Mucosa of descending colon (tissue), 3 donors: ENCODE measurements around the gene ACYP1. TPM values are rescaled to one million over a fixed set of nuclear protein-coding genes. Genes with fewer than 3 reads are reported as not detected.

ENCODE experiments used
- ATAC-seq: fragments of 200-7000 bp; cut with Tn5 transposase; one replicate; pipeline ENCODE4 v1.9.1; 2020; ENCODE audit warnings: mild to moderate bottlenecking, moderate library complexity
- DNase-seq, 3 donors: peaks; one replicate each; pipeline ENCODE4 v3.0.0-alpha.2; 2020
- H3K36me3 ChIP-seq: fragments of 200-600 bp; one replicate; pipeline ENCODE4 v1.8.0; 2021; ENCODE audit warnings: low read depth, mild to moderate bottlenecking
- H3K4me1 ChIP-seq: fragments of 200-600 bp; one replicate; pipeline ENCODE4 v1.8.0; 2021; ENCODE audit warnings: low read depth, mild to moderate bottlenecking
- H3K4me3 ChIP-seq: fragments of 200-600 bp; one replicate; pipeline ENCODE4 v1.8.0; 2021; ENCODE audit warnings: mild to moderate bottlenecking
- H3K9me3 ChIP-seq: fragments of 200-600 bp; one replicate; pipeline ENCODE4 v1.8.0; 2021; ENCODE audit warnings: mild to moderate bottlenecking
- intact Hi-C, 2 donors: fragments of 100-400 bp; cut with DNase I in 1 of 2; cut with micrococcal nuclease in 1 of 2; formaldehyde crosslinking; loops; one replicate each; pipeline versions ENCODE4 v1.11.0 to v1.11.1; 2022; cut with DNase I, micrococcal nuclease
- total RNA-seq, 3 donors: library from RNA; stranded (reverse); fragmentation: NEBNext Ultra II Directional in 2 of 3; extraction: Animal tissue kit (Norgen Biotek cat#: 25700) in 2 of 3; gene quantifications; one replicate each; pipeline versions ENCODE4 v1.2.1 to v1.2.4, GENCODE V29; 2021 to 2023
- TF ChIP-seq, protein P1 (sequence below): fragments of 200-600 bp; IDR thresholded peaks from one replicate; pipeline ENCODE4 v1.8.0; 2022; ENCODE audit warnings: antibody characterized with exemption, mild to moderate bottlenecking
- donor health status: DM: no; HTN: no; CAD: no; lungs with moderate emphysema.
- donor health status: DM: no; HTN: no; CAD: no.
- donor health status: DM: no; HTN: yes; CAD: no.

ACYP1 gene
- total RNA-seq, 3 donors from 2014 or later: 18.5 to 26.5 (median 20.3) TPM

DNA sequence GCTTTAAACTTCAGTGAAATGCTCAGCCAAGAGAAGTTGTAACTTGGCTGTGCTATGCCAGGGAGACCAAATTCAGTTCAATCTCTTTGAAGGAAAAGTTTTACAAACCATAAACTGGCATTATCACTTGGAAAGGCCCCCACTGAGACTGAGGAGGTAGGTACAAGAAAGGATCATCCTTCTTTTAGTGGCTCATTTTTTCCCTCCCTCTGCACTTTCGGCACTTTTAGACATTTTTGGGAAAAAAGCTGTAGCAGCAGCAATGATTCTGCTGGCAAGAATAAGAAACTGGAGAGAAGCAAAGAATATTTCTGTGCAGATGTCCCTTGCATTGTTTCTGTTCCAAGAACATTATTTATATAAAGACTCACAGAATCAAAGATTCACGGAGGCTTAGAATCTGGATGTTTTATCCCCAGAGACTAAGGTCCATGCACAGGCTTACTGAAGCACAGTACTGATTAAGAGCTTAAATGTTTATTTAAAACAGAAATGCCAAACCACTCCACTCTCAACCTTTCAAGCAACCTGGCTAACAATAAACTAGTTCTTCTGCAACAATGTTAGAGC lies 17.9 kb upstream of the ACYP1 start:
- ATAC-seq (no peak), DNase-seq (no peak)
- intact Hi-C loops: no loop called here
- no peaks in the 10 kb centered on the region for H3K9me3 ChIP-seq
- H3K36me3 ChIP-seq: peaks cover 1% of the 10 kb centered on the region
- TF ChIP-seq, protein P1, sequence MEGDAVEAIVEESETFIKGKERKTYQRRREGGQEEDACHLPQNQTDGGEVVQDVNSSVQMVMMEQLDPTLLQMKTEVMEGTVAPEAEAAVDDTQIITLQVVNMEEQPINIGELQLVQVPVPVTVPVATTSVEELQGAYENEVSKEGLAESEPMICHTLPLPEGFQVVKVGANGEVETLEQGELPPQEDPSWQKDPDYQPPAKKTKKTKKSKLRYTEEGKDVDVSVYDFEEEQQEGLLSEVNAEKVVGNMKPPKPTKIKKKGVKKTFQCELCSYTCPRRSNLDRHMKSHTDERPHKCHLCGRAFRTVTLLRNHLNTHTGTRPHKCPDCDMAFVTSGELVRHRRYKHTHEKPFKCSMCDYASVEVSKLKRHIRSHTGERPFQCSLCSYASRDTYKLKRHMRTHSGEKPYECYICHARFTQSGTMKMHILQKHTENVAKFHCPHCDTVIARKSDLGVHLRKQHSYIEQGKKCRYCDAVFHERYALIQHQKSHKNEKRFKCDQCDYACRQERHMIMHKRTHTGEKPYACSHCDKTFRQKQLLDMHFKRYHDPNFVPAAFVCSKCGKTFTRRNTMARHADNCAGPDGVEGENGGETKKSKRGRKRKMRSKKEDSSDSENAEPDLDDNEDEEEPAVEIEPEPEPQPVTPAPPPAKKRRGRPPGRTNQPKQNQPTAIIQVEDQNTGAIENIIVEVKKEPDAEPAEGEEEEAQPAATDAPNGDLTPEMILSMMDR: no peak
- H3K4me3 ChIP-seq: no peak overlapping the region
- no peaks in the 10 kb centered on the region for H3K4me1 ChIP-seq

GRCh38 chr14:75079521-75079920 lies 15.7 kb upstream of the ACYP1 start:
- TF ChIP-seq, protein P1: no peak
- Histone ChIP-seq H3K4me3 (no peak overlapping the region), H3K4me1 (no peaks in the 10 kb centered on the region), H3K36me3 (no peaks in the 10 kb centered on the region), H3K9me3 (no peaks in the 10 kb centered on the region)
- intact Hi-C loops: no loop called here
- no peak for ATAC-seq
- DNase-seq: no peak

GRCh38 chr14:75077794-75078193 lies 14.0 kb upstream of the ACYP1 start:
- ATAC-seq: no peak
- no peaks in the 10 kb centered on the region for H3K36me3 ChIP-seq
- no peak for DNase-seq
- no peaks in the 10 kb centered on the region for H3K4me1 ChIP-seq
- H3K9me3 ChIP-seq: no peaks in the 10 kb centered on the region
- intact Hi-C loops: no loop called here
- no peak overlapping the region for H3K4me3 ChIP-seq
- TF ChIP-seq, protein P1: no peak

DNA sequence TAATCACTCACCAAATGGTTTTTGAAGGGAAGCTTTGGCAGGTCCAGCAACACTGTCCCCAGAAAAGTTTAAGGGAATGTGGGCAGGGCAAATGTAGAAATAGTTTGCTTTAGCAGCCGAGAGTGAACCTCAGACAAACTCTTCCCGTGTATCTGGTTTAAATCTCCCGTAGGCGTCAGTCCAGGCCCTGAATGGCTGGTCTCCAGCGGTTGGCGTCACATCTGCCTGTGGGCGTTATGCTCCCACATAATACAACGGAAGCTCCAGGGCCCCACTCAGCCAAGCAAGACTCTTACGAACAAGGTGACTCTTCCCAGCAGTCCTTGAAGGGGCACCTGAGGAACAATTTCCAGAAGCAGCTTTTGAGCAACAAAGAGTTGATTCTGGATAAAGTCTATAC lies 6.6 kb upstream of the ACYP1 start:
- DNase-seq: peak; percentile 29 to 55 (median 48)
- TF ChIP-seq, protein P1: no peak
- intact Hi-C loops: no loop called here
- Histone ChIP-seq H3K4me1 (peaks cover 19% of the 10 kb centered on the region), H3K4me3 (no peak overlapping the region), H3K36me3 (no peaks in the 10 kb centered on the region), H3K9me3 (no peaks in the 10 kb centered on the region)
- no peak for ATAC-seq

- intact Hi-C loops: no loop called here
These were observed 6.0 kb upstream of the ACYP1 start for GRCh38 chr14:75069811-75070145.

More at GRCh38 chr14:75069811-75070145, 6.0 kb upstream of the ACYP1 start:
- no peaks in the 10 kb centered on the region for H3K36me3 ChIP-seq
- peak; percentile 47 for ATAC-seq
- H3K9me3 ChIP-seq: no peaks in the 10 kb centered on the region
- H3K4me1 ChIP-seq: peaks cover 19% of the 10 kb centered on the region
- TF ChIP-seq, protein P1: no peak
- H3K4me3 ChIP-seq: peak overlapping the region; percentile 28
- DNase-seq: no peak
